GM10847 (cell line): ENCODE measurements around the gene TRDN.

Experiments used
- POLR2A ChIP-seq: IDR thresholded peaks from 2 replicates; pipeline ENCODE4 v1.6.1; 2011; ENCODE audit not compliant: insufficient read length; ENCODE audit errors: extremely low read depth

The TRDN gene

DNA sequence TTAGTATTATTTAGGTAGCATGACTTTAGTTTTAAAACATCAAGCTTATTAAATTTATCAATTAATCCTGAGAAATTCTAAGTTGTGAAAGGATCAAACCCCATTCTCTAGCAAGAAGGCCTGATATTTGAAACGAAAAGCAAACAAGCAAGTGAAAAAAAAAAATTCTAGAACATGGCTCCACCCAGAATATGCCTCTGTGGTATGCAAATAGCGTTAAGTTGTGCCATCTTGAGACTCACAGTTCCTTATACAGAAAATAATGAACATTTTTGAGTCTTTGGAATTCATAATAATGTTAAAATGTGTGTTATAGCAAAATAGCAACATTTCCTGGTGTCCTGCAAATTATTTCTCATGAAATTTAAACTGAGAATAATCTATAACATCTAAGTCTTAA, 42.0 kb downstream of the TRDN start:
- TF ChIP-seq POLR2A: no peak

DNA sequence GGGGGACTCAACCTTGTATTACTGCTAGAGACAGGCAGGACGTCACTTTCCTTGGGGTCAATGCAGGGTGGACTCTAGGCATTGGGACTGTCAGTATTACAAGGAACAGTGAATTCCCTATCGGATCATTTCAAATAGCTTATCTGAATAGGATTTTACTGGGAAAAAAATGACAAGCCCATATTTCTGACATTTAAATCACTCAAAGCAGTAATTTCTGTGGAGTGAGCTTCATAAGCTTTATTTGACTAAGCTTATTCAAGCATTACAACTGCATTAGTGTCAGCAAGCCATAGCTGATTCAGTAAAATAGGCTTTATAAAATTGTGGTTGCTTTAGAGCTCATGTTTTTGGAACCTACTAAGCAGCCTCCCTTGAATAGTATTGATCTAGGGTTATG, 44.3 kb downstream of the TRDN start:
- no peak for TF ChIP-seq POLR2A

DNA sequence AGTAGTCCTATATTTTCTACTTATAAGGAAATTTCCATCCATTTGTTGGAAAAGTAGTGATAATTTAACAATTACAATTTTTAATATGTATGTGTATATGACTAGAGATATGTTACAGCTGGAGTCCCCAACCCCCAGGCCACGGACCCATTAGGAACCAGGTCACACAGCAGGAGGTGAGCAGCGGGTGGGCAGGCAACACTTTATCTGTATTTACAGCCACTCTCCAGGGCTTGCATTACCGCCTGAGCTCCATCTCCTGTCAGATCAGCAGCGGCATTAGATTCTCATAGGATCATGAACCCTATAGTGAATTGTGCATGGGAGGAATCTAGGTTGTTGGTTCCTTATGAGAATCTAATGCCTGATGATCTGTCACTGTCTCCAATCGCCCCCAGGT, 46.8 kb downstream of the TRDN start:
- no peak for TF ChIP-seq POLR2A

- no peak for TF ChIP-seq POLR2A
These were observed 47.4 kb downstream of the TRDN start for GRCh38 chr6:123589317-123589716.

GRCh38 chr6:123588546-123588895, 48.2 kb downstream of the TRDN start:
- no peak for TF ChIP-seq POLR2A

GRCh38 chr6:123587838-123588545, 48.8 kb downstream of the TRDN start:
- TF ChIP-seq POLR2A: no peak

DNA sequence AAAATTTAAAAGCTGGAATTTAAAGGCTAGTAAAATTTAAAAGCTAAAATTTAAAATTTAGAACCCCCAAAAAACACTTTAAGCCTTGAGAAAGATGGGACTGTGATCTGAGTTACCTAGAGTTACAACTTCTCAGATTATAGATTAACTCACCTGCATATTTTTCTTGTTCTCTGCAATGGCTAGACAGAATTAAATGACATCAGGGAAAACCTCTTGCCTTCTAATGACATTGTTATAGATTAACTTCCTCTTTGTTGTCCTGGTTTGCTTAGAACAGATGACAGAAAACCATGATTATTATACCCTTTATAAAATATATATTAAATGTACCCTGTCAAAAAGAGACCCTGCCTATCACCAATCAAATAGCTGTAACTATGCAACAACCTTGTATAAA, 56.4 kb downstream of the TRDN start:
- no peak for TF ChIP-seq POLR2A

- no peak for TF ChIP-seq POLR2A
These were observed 61.6 kb downstream of the TRDN start for GRCh38 chr6:123575188-123575587.

GRCh38 chr6:123570813-123571684, 65.7 kb downstream of the TRDN start:
- no peak for TF ChIP-seq POLR2A

DNA sequence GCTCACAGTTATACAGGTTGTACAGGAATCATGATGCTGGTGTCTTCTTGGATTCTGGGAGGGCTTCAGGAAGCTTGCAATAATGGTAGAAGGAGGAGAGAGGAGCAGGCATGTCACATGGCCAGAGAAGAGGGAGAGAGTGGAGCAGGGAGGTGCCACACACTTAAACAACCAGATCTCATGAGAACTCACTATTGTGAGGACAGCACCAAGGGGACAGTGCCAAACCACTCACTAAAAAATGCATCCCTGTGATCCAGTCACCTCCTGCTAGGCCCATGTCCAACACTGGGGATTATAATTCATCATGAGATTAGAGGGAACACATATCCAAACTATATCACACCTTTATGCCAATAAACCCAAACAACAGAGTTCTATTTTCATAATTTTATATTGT, 67.2 kb downstream of the TRDN start:
- no peak for TF ChIP-seq POLR2A

DNA sequence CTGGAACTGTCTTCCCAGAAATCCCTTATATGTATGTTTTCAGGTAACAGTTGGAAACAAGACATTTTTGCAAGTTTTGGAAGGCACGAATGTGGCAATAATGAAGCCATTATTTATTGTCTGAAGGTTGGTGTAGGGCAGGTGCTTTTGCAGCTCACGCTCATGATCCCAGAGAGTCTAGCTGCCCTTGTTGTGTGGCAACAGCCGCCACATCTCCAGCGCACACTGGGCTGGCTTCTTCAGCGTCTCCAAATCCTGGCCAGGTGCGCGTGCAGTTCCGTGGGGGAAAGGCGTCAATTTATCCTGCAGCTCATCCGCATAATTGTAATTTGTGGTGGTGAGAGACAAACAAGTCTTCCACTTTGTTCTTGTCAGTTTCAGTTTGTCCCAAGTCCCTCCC, 71.2 kb downstream of the TRDN start:
- TF ChIP-seq POLR2A: no peak

- TF ChIP-seq POLR2A: no peak
These were observed 72.4 kb downstream of the TRDN start for GRCh38 chr6:123564361-123564760.

GRCh38 chr6:123562677-123563076, 74.1 kb downstream of the TRDN start:
- no peak for TF ChIP-seq POLR2A

DNA sequence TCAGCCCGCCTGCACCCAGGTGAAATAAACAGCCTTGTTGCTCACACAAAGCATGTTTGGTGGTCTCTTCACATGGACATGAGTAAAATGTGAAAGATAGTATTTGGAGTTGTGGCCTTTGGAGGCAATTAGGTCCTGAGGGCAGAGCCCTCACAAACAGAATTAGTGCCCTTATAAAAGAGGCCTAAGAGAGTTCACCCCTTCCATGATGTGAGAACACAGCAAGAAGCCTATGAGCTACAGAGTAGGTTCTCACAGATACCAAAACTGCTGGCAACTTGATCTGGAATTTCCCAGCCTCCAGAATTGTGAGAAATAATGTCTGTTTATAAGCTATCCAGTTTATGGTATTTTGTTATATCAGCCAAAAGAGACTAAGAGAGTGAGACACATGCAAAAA, 74.5 kb downstream of the TRDN start:
- no peak for TF ChIP-seq POLR2A

GRCh38 chr6:123551939-123552707, 84.6 kb downstream of the TRDN start:
- TF ChIP-seq POLR2A: no peak

DNA sequence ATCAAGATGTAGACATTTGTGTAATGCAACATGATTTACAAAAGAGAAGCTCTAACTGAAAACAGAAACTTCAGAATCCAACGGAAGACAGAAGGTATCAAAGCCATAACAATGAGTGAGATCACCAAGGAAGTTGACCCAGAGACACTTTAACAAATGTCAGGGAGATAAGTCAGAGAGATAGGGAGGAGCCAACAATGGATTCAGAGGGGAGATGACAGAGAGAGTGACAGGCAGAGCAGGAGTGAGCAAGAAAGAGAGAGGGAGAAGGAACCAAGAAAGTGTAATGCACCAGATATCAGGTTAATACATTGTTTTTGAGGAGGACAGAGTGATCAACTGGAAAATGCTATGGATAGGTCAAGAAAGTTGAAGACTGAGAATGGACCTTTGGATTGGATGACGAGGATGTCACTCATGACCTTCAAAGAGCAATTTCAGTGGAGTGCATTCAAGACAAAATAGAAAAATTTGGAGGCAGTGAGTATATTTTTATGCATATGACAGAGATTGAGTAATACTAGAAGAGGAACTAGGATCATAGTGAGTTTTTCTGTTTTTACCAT, 86.6 kb downstream of the TRDN start:
- TF ChIP-seq POLR2A: no peak

- TF ChIP-seq POLR2A: no peak
These were observed 87.3 kb downstream of the TRDN start for GRCh38 chr6:123549476-123549875.
